Astrocyte (in vitro differentiated cells and primary cell): ENCODE measurements around the gene TAF7.
A peak's percentile ranks its signal among the peaks of the same experiment; 100 is the strongest.

Experiments used
- CTCF ChIP-seq: IDR thresholded peaks from 2 replicates; pipeline ENCODE4 v1.5.1; 2011; ENCODE audit warnings: low read depth, mild to moderate bottlenecking, inconsistent platforms, low read length, moderate library complexity; ENCODE audit not compliant: insufficient read depth
- EZH2 ChIP-seq: IDR thresholded peaks from 2 replicates; pipeline ENCODE4 v1.6.1; 2012; ENCODE audit warnings: mild to moderate bottlenecking, low read length, inconsistent platforms; ENCODE audit not compliant: insufficient read depth

- TF ChIP-seq CTCF (peak; percentile 41), EZH2 (no peak)
Observed at GRCh38 chr5:141338538-141339306, 18.1 kb upstream of the TAF7 start, which contains the start of gene PCDHGA2.
